ENCODE data around the gene SREBF2.

The SREBF2 gene

GRCh38 chr22:41907436-41908401 lies 74.8 kb downstream of the SREBF2 start:
- FAIRE-seq (no peak), DNase-seq (ENCODE audit: insufficient read length, low spot score) (peak; percentile 82)
- TF ChIP-seq POLR2A (IDR thresholded peaks at IDR 0.05; ENCODE audit: low read depth, low read length), result no peak

GRCh38 chr22:41908411-41909309 lies 75.8 kb downstream of the SREBF2 start:
- no peak for FAIRE-seq
- no peak for DNase-seq (ENCODE audit: insufficient read length, low spot score)

GRCh38 chr22:41909310-41910049 lies 76.6 kb downstream of the SREBF2 start:
- no peak for FAIRE-seq
- no peak for TF ChIP-seq POLR2A (IDR thresholded peaks at IDR 0.05; ENCODE audit: low read depth, low read length)
- no peak for DNase-seq (ENCODE audit: insufficient read length, low spot score)

More at GRCh38 chr22:41908411-41909309, 75.8 kb downstream of the SREBF2 start:
- TF ChIP-seq POLR2A (IDR thresholded peaks at IDR 0.05; ENCODE audit: low read depth, low read length), result no peak

- FAIRE-seq (no peak), DNase-seq (ENCODE audit: insufficient read length, low spot score) (no peak)
- TF ChIP-seq POLR2A (IDR thresholded peaks at IDR 0.05; ENCODE audit: low read depth, low read length), result no peak
These were observed 77.4 kb downstream of the SREBF2 start for GRCh38 chr22:41910050-41911000.

GRCh38 chr22:41911001-41911611 lies 78.2 kb downstream of the SREBF2 start:
- no peak for TF ChIP-seq POLR2A (IDR thresholded peaks at IDR 0.05; ENCODE audit: low read depth, low read length)
- DNase-seq (ENCODE audit: insufficient read length, low spot score) (no peak), FAIRE-seq (no peak)

GRCh38 chr22:41912338-41913039 lies 79.6 kb downstream of the SREBF2 start:
- no peak for FAIRE-seq
- peak; percentile 44 for DNase-seq (ENCODE audit: insufficient read length, low spot score)
- TF ChIP-seq POLR2A (IDR thresholded peaks at IDR 0.05; ENCODE audit: low read depth, low read length), result no peak

- no peak for DNase-seq (ENCODE audit: insufficient read length, low spot score)
- no peak for FAIRE-seq
- TF ChIP-seq POLR2A (IDR thresholded peaks at IDR 0.05; ENCODE audit: low read depth, low read length), result no peak
These were observed 80.3 kb downstream of the SREBF2 start for GRCh38 chr22:41913040-41913719.

- FAIRE-seq, result no peak
- no peak for TF ChIP-seq POLR2A (IDR thresholded peaks at IDR 0.05; ENCODE audit: low read depth, low read length)
- no peak for DNase-seq (ENCODE audit: insufficient read length, low spot score)
These were observed 81.1 kb downstream of the SREBF2 start for GRCh38 chr22:41913842-41914534.

- TF ChIP-seq POLR2A (IDR thresholded peaks at IDR 0.05; ENCODE audit: low read depth, low read length), result no peak
- no peak for DNase-seq (ENCODE audit: insufficient read length, low spot score)
- no peak for FAIRE-seq
These were observed 81.7 kb downstream of the SREBF2 start for GRCh38 chr22:41914611-41915034.

- FAIRE-seq (no peak), DNase-seq (ENCODE audit: insufficient read length, low spot score) (no peak)
These were observed 82.3 kb downstream of the SREBF2 start, which contains the start of gene SHISA8 for GRCh38 chr22:41915035-41915785. TSS of gene SHISA8 (minus strand) at chr22:41915074. CDS start at chr22:41914667, 407 bp downstream.

More at GRCh38 chr22:41915035-41915785, 82.3 kb downstream of the SREBF2 start, which contains the start of gene SHISA8:
- TF ChIP-seq POLR2A (IDR thresholded peaks at IDR 0.05; ENCODE audit: low read depth, low read length), result no peak

All from H54 (cell line).